ENCODE measurements around the gene SYT12. TPM values are rescaled to one million over a fixed set of nuclear protein-coding genes. Genes with fewer than 3 reads are reported as not detected.

SYT12 gene
- total RNA-seq, 1 donor from 2014 or later: not detected

- H3K27me3 ChIP-seq (ENCODE audit: control insufficient read depth in 3 of 3, insufficient read depth in 3 of 3, low read length in 3 of 3): peaks cover 23 to 29% (median 24%) of the 10 kb centered on the region in 3 donors
These were observed 2.8 kb downstream of the SYT12 start for GRCh38 chr11:67025750-67026149.

DNA sequence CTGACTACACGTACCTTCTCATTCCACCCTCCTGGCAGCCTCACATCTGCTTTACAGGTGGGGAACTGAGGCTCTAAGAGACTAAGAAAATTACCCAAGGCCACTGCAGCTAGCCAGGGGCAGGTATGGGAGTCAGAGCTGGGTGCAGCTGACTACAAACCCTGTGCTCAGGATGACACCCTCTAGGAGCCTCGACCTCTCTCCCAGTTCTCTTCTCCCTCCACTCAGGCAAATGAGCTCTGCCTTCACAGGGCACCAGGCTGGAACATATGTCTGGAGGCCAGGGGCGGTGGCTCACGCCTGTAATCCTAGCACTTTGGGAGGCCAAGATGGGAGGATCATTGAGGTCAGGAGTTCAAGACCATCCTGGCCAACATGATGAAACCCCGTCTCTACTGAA, 4.0 kb downstream of the SYT12 start:
- Histone ChIP-seq H3K9ac (ENCODE audit: low read depth in 1 of 3, low read length in 3 of 3) (no peak overlapping the region), H3K27me3 (ENCODE audit: control insufficient read depth in 3 of 3, insufficient read depth in 3 of 3, low read length in 3 of 3) (peaks cover 23 to 29% (median 24%) of the 10 kb centered on the region in 3 donors)

More at GRCh38 chr11:67025750-67026149, 2.8 kb downstream of the SYT12 start:
- no peak overlapping the region for H3K27ac ChIP-seq (ENCODE audit: low read depth, low read length)
- no peaks in the 10 kb centered on the region for H3K36me3 ChIP-seq (ENCODE audit: control insufficient read depth in 3 of 3, insufficient read depth in 3 of 3, low read length in 3 of 3)
- H3K9me3 ChIP-seq (ENCODE audit: control insufficient read depth in 3 of 3, low read length in 3 of 3): no peaks in the 10 kb centered on the region
- no peak overlapping the region for H3K4me3 ChIP-seq (ENCODE audit: low read length in 3 of 3)
- no peak overlapping the region for H3K9ac ChIP-seq (ENCODE audit: low read depth in 1 of 3, low read length in 3 of 3)
- peaks cover 0 to 12% (median 11%) of the 10 kb centered on the region in 3 donors for H3K4me1 ChIP-seq (ENCODE audit: control insufficient read depth in 3 of 3, insufficient read depth in 3 of 3, low read length in 3 of 3)

DNA sequence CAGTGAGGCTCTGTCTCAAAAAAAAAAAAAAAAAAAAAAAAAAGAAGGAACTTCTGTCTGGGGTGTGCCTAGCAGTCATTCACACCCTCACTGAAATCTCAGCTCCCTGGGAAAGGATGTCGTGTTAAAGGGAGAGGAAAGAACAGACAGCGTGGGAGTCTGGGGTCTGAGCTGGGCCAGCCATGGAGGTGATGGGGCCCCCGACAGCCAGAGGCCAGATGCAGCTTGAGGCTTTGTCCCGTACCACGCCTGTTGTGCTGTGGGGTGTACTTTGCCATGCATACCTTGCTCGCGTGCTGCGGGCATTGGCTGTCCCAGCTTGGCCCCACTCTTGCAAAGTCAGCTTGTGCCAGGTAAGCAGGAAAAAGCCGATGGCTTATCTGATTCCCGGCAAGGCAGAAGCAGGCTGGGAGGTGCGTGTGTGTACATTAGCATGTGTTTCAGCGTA, 4.6 kb downstream of the SYT12 start:
- Histone ChIP-seq H3K9me3 (ENCODE audit: control insufficient read depth in 3 of 3, low read length in 3 of 3) (no peaks in the 10 kb centered on the region), H3K4me3 (ENCODE audit: low read length in 3 of 3) (no peak overlapping the region), H3K27me3 (ENCODE audit: control insufficient read depth in 3 of 3, insufficient read depth in 3 of 3, low read length in 3 of 3) (peaks cover 17 to 28% (median 19%) of the 10 kb centered on the region in 3 donors), H3K27ac (ENCODE audit: low read depth, low read length) (no peak overlapping the region), H3K36me3 (ENCODE audit: control insufficient read depth in 3 of 3, insufficient read depth in 3 of 3, low read length in 3 of 3) (no peaks in the 10 kb centered on the region), H3K9ac (ENCODE audit: low read depth in 1 of 3, low read length in 3 of 3) (no peak overlapping the region), H3K4me1 (ENCODE audit: control insufficient read depth in 3 of 3, insufficient read depth in 3 of 3, low read length in 3 of 3) (peaks cover 0 to 8% (median 6%) of the 10 kb centered on the region in 3 donors)

More for the DNA sequence above, 4.0 kb downstream of the SYT12 start:
- H3K36me3 ChIP-seq (ENCODE audit: control insufficient read depth in 3 of 3, insufficient read depth in 3 of 3, low read length in 3 of 3): no peaks in the 10 kb centered on the region
- H3K27ac ChIP-seq (ENCODE audit: low read depth, low read length): no peak overlapping the region
- peaks cover 0 to 12% (median 11%) of the 10 kb centered on the region in 3 donors for H3K4me1 ChIP-seq (ENCODE audit: control insufficient read depth in 3 of 3, insufficient read depth in 3 of 3, low read length in 3 of 3)
- no peak overlapping the region for H3K4me3 ChIP-seq (ENCODE audit: low read length in 3 of 3)
- no peaks in the 10 kb centered on the region for H3K9me3 ChIP-seq (ENCODE audit: control insufficient read depth in 3 of 3, low read length in 3 of 3)

- Histone ChIP-seq H3K27ac (ENCODE audit: low read depth, low read length) (no peak overlapping the region), H3K4me1 (ENCODE audit: control insufficient read depth in 3 of 3, insufficient read depth in 3 of 3, low read length in 3 of 3) (peaks cover 0 to 5% (median 4%) of the 10 kb centered on the region in 3 donors), H3K9me3 (ENCODE audit: control insufficient read depth in 3 of 3, low read length in 3 of 3) (no peaks in the 10 kb centered on the region), H3K4me3 (ENCODE audit: low read length in 3 of 3) (no peak overlapping the region), H3K36me3 (ENCODE audit: control insufficient read depth in 3 of 3, insufficient read depth in 3 of 3, low read length in 3 of 3) (no peaks in the 10 kb centered on the region), H3K27me3 (ENCODE audit: control insufficient read depth in 3 of 3, insufficient read depth in 3 of 3, low read length in 3 of 3) (peaks cover 13 to 24% (median 14%) of the 10 kb centered on the region in 3 donors), H3K9ac (ENCODE audit: low read depth in 1 of 3, low read length in 3 of 3) (no peak overlapping the region)
These were observed 5.1 kb downstream of the SYT12 start for GRCh38 chr11:67027943-67028542.

DNA sequence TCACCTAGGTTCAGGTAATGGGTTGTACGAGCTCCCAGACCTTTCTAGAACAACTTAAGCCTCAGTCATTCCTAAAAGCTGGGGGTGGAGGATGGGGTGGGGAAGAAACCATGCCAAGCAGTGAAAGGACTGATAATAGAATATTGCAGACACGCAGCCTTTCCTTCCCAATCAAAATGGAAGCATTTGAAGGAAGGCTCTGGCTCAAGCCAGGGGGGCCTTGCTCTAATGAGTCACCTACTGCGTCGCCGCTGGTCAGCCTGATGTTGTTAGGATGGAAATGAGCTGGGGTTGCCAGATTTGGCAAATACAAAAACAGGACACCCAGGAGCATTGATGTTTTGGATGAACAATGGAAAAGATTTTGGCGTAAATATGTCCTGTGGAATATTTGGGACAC, 6.2 kb downstream of the SYT12 start:
- no peak overlapping the region for H3K4me3 ChIP-seq (ENCODE audit: low read length in 3 of 3)
- H3K9me3 ChIP-seq (ENCODE audit: control insufficient read depth in 3 of 3, low read length in 3 of 3): no peaks in the 10 kb centered on the region

GRCh38 chr11:67030976-67031375, 8.0 kb downstream of the SYT12 start:
- H3K36me3 ChIP-seq (ENCODE audit: control insufficient read depth in 3 of 3, insufficient read depth in 3 of 3, low read length in 3 of 3): no peaks in the 10 kb centered on the region
- H3K9me3 ChIP-seq (ENCODE audit: control insufficient read depth in 3 of 3, low read length in 3 of 3): no peaks in the 10 kb centered on the region
- H3K27ac ChIP-seq (ENCODE audit: low read depth, low read length): no peak overlapping the region
- peaks cover 0 to 7% (median 0%) of the 10 kb centered on the region in 3 donors for H3K4me1 ChIP-seq (ENCODE audit: control insufficient read depth in 3 of 3, insufficient read depth in 3 of 3, low read length in 3 of 3)
- no peak overlapping the region for H3K4me3 ChIP-seq (ENCODE audit: low read length in 3 of 3)
- peaks cover 0 to 8% (median 3%) of the 10 kb centered on the region in 3 donors for H3K27me3 ChIP-seq (ENCODE audit: control insufficient read depth in 3 of 3, insufficient read depth in 3 of 3, low read length in 3 of 3)
- H3K9ac ChIP-seq (ENCODE audit: low read depth in 1 of 3, low read length in 3 of 3): no peak overlapping the region

More for the DNA sequence above, 6.2 kb downstream of the SYT12 start:
- Histone ChIP-seq H3K36me3 (ENCODE audit: control insufficient read depth in 3 of 3, insufficient read depth in 3 of 3, low read length in 3 of 3) (no peaks in the 10 kb centered on the region), H3K27ac (ENCODE audit: low read depth, low read length) (no peak overlapping the region), H3K9ac (ENCODE audit: low read depth in 1 of 3, low read length in 3 of 3) (no peak overlapping the region), H3K4me1 (ENCODE audit: control insufficient read depth in 3 of 3, insufficient read depth in 3 of 3, low read length in 3 of 3) (peaks cover 0 to 7% (median 0%) of the 10 kb centered on the region in 3 donors), H3K27me3 (ENCODE audit: control insufficient read depth in 3 of 3, insufficient read depth in 3 of 3, low read length in 3 of 3) (peaks cover 6 to 20% (median 8%) of the 10 kb centered on the region in 3 donors)

DNA sequence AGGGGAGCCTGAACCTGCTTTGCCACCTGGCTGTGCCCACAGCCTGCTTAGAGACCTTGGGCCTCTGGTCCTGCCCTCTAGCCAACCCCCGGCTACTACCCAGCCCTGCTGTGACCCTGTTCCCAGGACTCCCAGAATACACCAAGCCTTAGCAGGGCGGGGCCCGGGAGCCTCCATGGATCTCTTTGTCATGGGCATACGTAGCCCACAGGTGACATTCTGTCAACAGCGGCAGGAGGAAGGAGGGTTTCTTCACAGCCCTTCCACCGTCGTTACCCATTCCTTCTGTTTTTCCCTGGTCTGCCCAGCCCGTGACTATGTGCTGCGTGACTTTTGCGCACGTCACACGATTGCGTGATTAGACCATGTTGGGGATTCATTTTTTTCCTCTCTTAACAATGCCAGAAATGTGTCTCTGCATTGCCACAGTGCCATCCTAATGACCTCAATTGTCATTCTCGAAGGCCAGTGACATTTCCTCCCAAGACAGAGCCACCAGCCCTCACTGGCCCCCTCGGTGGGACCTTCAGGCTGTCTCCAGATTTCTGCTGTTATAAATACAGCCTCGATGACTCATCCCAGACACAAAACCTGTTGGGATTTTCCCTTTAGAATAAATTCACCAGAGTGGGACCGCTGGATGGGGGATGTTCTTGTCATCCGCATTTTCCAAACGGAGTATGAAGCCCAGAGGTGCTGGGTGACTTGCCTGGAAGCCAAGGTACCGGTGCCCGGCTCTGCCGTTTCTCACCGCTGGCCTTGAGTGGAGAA, 9.0 kb downstream of the SYT12 start:
- Histone ChIP-seq H3K9me3 (ENCODE audit: control insufficient read depth in 3 of 3, low read length in 3 of 3) (no peaks in the 10 kb centered on the region), H3K4me3 (ENCODE audit: low read length in 3 of 3) (no peak overlapping the region), H3K9ac (ENCODE audit: low read depth in 1 of 3, low read length in 3 of 3) (no peak overlapping the region), H3K4me1 (ENCODE audit: control insufficient read depth in 3 of 3, insufficient read depth in 3 of 3, low read length in 3 of 3) (peaks cover 0 to 7% (median 0%) of the 10 kb centered on the region in 3 donors), H3K27ac (ENCODE audit: low read depth, low read length) (no peak overlapping the region), H3K27me3 (ENCODE audit: control insufficient read depth in 3 of 3, insufficient read depth in 3 of 3, low read length in 3 of 3) (peaks cover 0 to 8% (median 3%) of the 10 kb centered on the region in 3 donors), H3K36me3 (ENCODE audit: control insufficient read depth in 3 of 3, insufficient read depth in 3 of 3, low read length in 3 of 3) (no peaks in the 10 kb centered on the region)

DNA sequence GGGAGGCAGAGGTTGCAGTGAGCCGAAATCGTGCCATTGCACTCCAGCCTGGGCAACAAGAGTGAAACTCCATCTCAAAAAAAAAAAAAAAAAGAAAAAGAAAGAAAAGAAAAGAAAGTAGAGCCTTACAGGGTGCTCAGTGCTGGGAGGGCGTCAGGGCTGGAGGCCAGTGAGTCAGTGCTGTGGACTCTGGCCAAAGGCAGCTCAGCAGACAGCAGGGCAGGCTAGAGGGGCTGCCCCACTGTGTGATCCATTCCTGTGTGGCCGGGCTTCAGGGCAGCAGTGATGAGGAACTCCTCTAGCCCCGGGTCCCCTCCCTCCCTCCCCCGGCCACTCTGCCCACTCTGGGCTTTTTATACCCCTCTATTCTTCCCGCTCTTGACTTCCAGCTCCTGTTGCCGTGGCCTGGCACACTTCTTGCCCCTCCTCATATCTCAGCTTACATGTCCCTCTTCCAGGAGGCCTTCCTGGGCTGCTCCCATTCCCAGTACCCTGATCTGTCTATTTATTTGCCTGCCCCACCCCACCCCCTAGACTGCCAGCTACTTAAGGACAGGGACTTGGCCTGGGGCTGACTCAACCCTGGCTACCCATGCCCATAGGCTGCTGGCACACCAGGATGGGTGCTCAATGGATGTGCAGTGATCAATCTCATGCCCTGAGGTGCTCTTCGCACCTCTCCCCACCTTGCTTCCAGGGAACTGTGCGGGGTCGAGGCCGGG, 10.1 kb downstream of the SYT12 start:
- peaks cover 0 to 8% (median 3%) of the 10 kb centered on the region in 3 donors for H3K27me3 ChIP-seq (ENCODE audit: control insufficient read depth in 3 of 3, insufficient read depth in 3 of 3, low read length in 3 of 3)
- peaks cover 0 to 7% (median 0%) of the 10 kb centered on the region in 3 donors for H3K4me1 ChIP-seq (ENCODE audit: control insufficient read depth in 3 of 3, insufficient read depth in 3 of 3, low read length in 3 of 3)
- H3K27ac ChIP-seq (ENCODE audit: low read depth, low read length): no peak overlapping the region
- no peak overlapping the region for H3K9ac ChIP-seq (ENCODE audit: low read depth in 1 of 3, low read length in 3 of 3)
- no peak overlapping the region for H3K4me3 ChIP-seq (ENCODE audit: low read length in 3 of 3)
- no peaks in the 10 kb centered on the region for H3K9me3 ChIP-seq (ENCODE audit: control insufficient read depth in 3 of 3, low read length in 3 of 3)
- H3K36me3 ChIP-seq (ENCODE audit: control insufficient read depth in 3 of 3, insufficient read depth in 3 of 3, low read length in 3 of 3): no peaks in the 10 kb centered on the region

DNA sequence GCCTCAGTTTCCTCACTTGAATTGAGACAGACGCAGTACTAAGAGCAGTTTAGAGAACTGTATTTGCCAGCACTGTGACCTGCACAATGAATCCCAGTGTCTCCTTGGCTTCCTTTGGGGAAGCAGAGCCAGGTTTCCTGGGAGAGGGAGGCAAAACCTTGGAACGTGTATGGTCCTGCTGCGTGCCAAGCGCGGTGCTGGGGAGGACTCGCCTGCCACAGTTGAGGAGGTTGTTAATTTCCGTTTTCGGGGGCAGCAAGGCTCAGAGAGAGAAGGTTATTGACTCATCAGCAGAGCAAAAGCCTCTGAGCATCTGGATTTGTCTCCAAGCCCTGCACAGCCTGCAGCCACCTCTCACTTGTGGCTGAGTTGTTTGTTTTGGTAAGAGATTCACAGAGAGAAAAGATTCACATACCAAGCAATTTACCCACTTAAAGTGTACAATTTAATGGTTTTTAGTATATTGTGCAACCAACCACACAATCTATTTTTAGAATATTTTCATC, 10.8 kb downstream of the SYT12 start:
- Histone ChIP-seq H3K4me3 (ENCODE audit: low read length in 3 of 3) (no peak overlapping the region), H3K9me3 (ENCODE audit: control insufficient read depth in 3 of 3, low read length in 3 of 3) (no peaks in the 10 kb centered on the region), H3K27ac (ENCODE audit: low read depth, low read length) (no peak overlapping the region), H3K27me3 (ENCODE audit: control insufficient read depth in 3 of 3, insufficient read depth in 3 of 3, low read length in 3 of 3) (peaks cover 0 to 8% (median 3%) of the 10 kb centered on the region in 3 donors), H3K4me1 (ENCODE audit: control insufficient read depth in 3 of 3, insufficient read depth in 3 of 3, low read length in 3 of 3) (peaks cover 0 to 7% (median 0%) of the 10 kb centered on the region in 3 donors), H3K36me3 (ENCODE audit: control insufficient read depth in 3 of 3, insufficient read depth in 3 of 3, low read length in 3 of 3) (no peaks in the 10 kb centered on the region), H3K9ac (ENCODE audit: low read depth in 1 of 3, low read length in 3 of 3) (no peak overlapping the region)
